Mesenchymal stem cell (in vitro differentiated cells and primary cell): ENCODE results near the gene FAM151B.

Experiments used
- DNase-seq: peaks from one replicate; pipeline ENCODE4 v3.0.0-alpha.2; 2013
- H2AFZ ChIP-seq: one replicate; pipeline ENCODE4 v1.6.1; 2013; ENCODE audit warnings: low read depth, mild to moderate bottlenecking, control low read depth, inconsistent platforms, low read length, moderate library complexity
- H2AK5ac ChIP-seq: 2 replicates; pipeline ENCODE4 v1.6.1; 2013; ENCODE audit warnings: low read length, moderate library complexity, mild to moderate bottlenecking, inconsistent platforms; ENCODE audit not compliant: severe bottlenecking
- H2BK120ac ChIP-seq: one replicate; pipeline ENCODE4 v1.6.1; 2013; ENCODE audit warnings: low read depth, mild to moderate bottlenecking, inconsistent platforms, low read length, moderate library complexity
- H2BK12ac ChIP-seq, 2 experiments: one replicate each; pipeline ENCODE4 v1.6.1; 2013; ENCODE audit warnings: inconsistent platforms in 2 of 2, low read length in 2 of 2, mild to moderate bottlenecking in 2 of 2, moderate library complexity in 2 of 2, control low read depth in 1 of 2
- H2BK15ac ChIP-seq: one replicate; pipeline ENCODE4 v1.6.1; 2013; ENCODE audit warnings: mild to moderate bottlenecking, low read depth, inconsistent platforms; ENCODE audit not compliant: poor library complexity, severe bottlenecking
- H2BK5ac ChIP-seq: 2 replicates; pipeline ENCODE4 v1.6.1; 2013; ENCODE audit warnings: low read depth, mild to moderate bottlenecking, low read length, control low read depth, inconsistent platforms; ENCODE audit not compliant: poor library complexity, severe bottlenecking
- H3K14ac ChIP-seq, 2 experiments: one replicate each; pipeline ENCODE4 v1.6.1; 2013; ENCODE audit warnings: inconsistent platforms in 2 of 2, low read length in 2 of 2, control low read depth in 1 of 2, mild to moderate bottlenecking in 1 of 2, moderate library complexity in 1 of 2
- H3K18ac ChIP-seq, 2 experiments: one replicate each; pipeline ENCODE4 v1.6.1; 2013; ENCODE audit warnings: inconsistent platforms in 2 of 2, low read length in 2 of 2, control low read depth in 1 of 2, low read depth in 1 of 2, mild to moderate bottlenecking in 1 of 2
- H3K23ac ChIP-seq, 2 experiments: one replicate each; pipeline ENCODE4 v1.6.1; 2013; ENCODE audit warnings: inconsistent platforms in 2 of 2, low read length in 2 of 2, mild to moderate bottlenecking in 2 of 2, moderate library complexity in 2 of 2, control low read depth in 1 of 2
- H3K27ac ChIP-seq: 2 replicates; pipeline ENCODE4 v1.5.1; 2013; ENCODE audit warnings: mild to moderate bottlenecking, moderate library complexity, low read length, control low read depth, inconsistent platforms; ENCODE audit not compliant: poor library complexity, severe bottlenecking
- H3K27me3 ChIP-seq, 2 experiments: 2 replicates each; pipeline versions ENCODE4 v1.6.1 to v1.7.0; 2013; ENCODE audit warnings: low read length in 2 of 2, mild to moderate bottlenecking in 2 of 2, moderate library complexity in 2 of 2, control low read depth in 1 of 2, inconsistent platforms in 1 of 2; ENCODE audit not compliant: control insufficient read depth in 1 of 2, insufficient read depth in 1 of 2
- H3K36me3 ChIP-seq, 2 experiments: 2 replicates each; pipeline versions ENCODE4 v1.6.1 to v1.7.0; 2013; ENCODE audit warnings: low read length in 2 of 2, control low read depth in 1 of 2, inconsistent platforms in 1 of 2, low read depth in 1 of 2, mild to moderate bottlenecking in 1 of 2; ENCODE audit not compliant: insufficient read depth in 2 of 2, control insufficient read depth in 1 of 2
- H3K4ac ChIP-seq, 2 experiments: one replicate each; pipeline ENCODE4 v1.6.1; 2013; ENCODE audit warnings: inconsistent platforms in 2 of 2, low read length in 2 of 2, mild to moderate bottlenecking in 2 of 2, moderate library complexity in 2 of 2, control low read depth in 1 of 2, low read depth in 1 of 2
- H3K4me1 ChIP-seq: 2 replicates; pipeline ENCODE4 v1.6.1; 2013; ENCODE audit warnings: low read depth, low read length, control low read depth; ENCODE audit not compliant: control insufficient read depth, insufficient read depth
- H3K4me2 ChIP-seq: 2 replicates; pipeline ENCODE4 v1.6.1; 2013; ENCODE audit warnings: low read length, mild to moderate bottlenecking, inconsistent platforms; ENCODE audit not compliant: poor library complexity, severe bottlenecking
- H3K4me3 ChIP-seq, 2 experiments: 2 replicates each; pipeline versions ENCODE4 v1.5.1 to v1.7.0; 2013; ENCODE audit warnings: low read length in 2 of 2, mild to moderate bottlenecking in 2 of 2, control low read depth in 1 of 2, low read depth in 1 of 2; ENCODE audit not compliant: insufficient read depth in 1 of 2
- H3K79me1 ChIP-seq: replicated peaks from 2 replicates; pipeline ENCODE4 v1.6.1; 2013; ENCODE audit warnings: mild to moderate bottlenecking, control low read depth, low read length, inconsistent platforms; ENCODE audit not compliant: poor library complexity, severe bottlenecking
- H3K9ac ChIP-seq: 2 replicates; pipeline ENCODE4 v1.7.0; 2013; ENCODE audit warnings: mild to moderate bottlenecking, low read length, moderate library complexity
- H3K9me3 ChIP-seq: 2 replicates; pipeline ENCODE4 v1.7.0; 2013; ENCODE audit warnings: mild to moderate bottlenecking, low read length; ENCODE audit not compliant: control insufficient read depth
- H4K8ac ChIP-seq: one replicate; pipeline ENCODE4 v1.6.1; 2013; ENCODE audit warnings: inconsistent platforms, mild to moderate bottlenecking, low read length, moderate library complexity
- H4K91ac ChIP-seq: one replicate; pipeline ENCODE4 v1.6.1; 2013; ENCODE audit warnings: mild to moderate bottlenecking, low read length, inconsistent platforms
- WGBS: methylation state at CpG from one replicate; pipeline ENCODE4 v1.1.7; 2013; ENCODE audit warnings: mixed read lengths; 5-methylcytosine and 5-hydroxymethylcytosine counted together

FAM151B gene

DNA sequence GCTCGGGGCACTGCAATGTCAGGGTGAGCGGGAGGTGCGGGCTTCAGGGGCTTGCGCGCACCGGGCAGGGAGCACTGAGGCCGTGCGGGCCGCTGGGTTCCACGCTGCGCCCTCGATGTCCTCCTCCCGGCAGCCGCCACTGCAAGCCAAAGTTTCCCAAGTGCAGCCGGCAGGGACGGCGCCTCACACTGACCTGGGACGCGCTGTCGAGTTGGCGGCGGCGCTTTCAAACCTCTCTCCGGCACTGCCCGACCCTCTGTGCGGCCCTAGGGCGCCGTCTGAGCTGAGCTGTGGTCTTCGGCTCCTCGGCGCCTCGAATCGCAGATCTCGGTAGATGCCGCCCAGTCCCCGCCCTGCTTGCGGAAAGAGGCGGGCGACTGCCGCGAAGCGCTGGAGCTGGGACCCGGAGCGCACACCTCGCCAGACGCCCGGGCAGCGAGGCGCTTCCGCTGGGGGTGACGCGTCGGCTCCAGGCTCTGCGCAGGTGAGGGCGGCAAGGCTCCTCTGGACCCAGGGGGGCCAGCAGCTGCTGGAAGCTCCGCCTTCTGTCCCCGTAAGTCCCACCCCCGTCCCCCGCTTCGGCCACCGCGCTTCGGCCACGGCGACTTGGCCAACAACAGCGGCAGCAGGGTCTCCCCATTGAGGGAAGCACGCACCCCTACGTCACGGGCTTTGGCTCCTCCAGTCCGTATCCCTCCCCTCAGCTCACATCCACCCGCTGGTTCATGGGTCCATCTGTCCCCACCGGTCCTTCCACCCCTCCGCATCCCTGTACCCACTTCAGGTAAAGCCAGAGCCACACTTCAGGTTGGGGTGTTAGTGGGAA, 82.3 kb downstream of the FAM151B start, which contains the start of gene ANKRD34B:
TSS of gene ANKRD34B (minus strand) at position 320 of the 826 bp plus-strand sequence. CDS start 10,261 bp downstream, outside the sequence.
- Histone ChIP-seq H2BK5ac (no peak within 1 kb of the TSS), H4K8ac (no peak within 1 kb of the TSS), H2BK120ac (no peak within 1 kb of the TSS), H3K27me3 (peaks cover 53 to 95% of the 10 kb centered on the region in 2 experiments), H3K4ac (no peak within 1 kb of the TSS), H3K9ac (no peak within 1 kb of the TSS), H3K4me1 (peaks cover 18% of the 10 kb centered on the region), H3K27ac (no peak within 1 kb of the TSS), H3K14ac (peak within 1 kb of the TSS in 1 of 2 experiments; percentile 95), H3K23ac (peak within 1 kb of the TSS in 1 of 2 experiments; percentile 84), H3K9me3 (no peaks in the 10 kb centered on the region), H3K4me3 (peak within 1 kb of the TSS; percentile 48 to 63), H2AK5ac (no peak within 1 kb of the TSS), H2BK15ac (no peak within 1 kb of the TSS), H3K79me1 (no peaks in the 10 kb centered on the region), H2BK12ac (peak within 1 kb of the TSS in 1 of 2 experiments; percentile 34), H3K18ac (no peak within 1 kb of the TSS), H3K36me3 (no peaks in the 10 kb centered on the region), H2AFZ (peak within 1 kb of the TSS; percentile 56), H4K91ac (no peak within 1 kb of the TSS), H3K4me2 (peak within 1 kb of the TSS; percentile 85)
- DNase-seq: peak; percentile 28
- 2% methylated on average over 61 of the region's 73 CpGs for WGBS

GRCh38 chr5:80573062-80573461, 85.2 kb downstream of the FAM151B start:
- peaks cover 18% of the 10 kb centered on the region for H3K4me1 ChIP-seq
- H4K91ac ChIP-seq: no peak overlapping the region
- H3K4me3 ChIP-seq: no peak overlapping the region
- no peak overlapping the region for H2AFZ ChIP-seq
- peaks cover 48 to 89% of the 10 kb centered on the region in 2 experiments for H3K27me3 ChIP-seq
- no peak overlapping the region for H4K8ac ChIP-seq
- H2BK12ac ChIP-seq: no peak overlapping the region
- H3K9me3 ChIP-seq: peaks cover 2% of the 10 kb centered on the region
- H3K14ac ChIP-seq: no peak overlapping the region
- no peak overlapping the region for H3K23ac ChIP-seq
- no peaks in the 10 kb centered on the region for H3K36me3 ChIP-seq
- H2BK15ac ChIP-seq: no peak overlapping the region
- H3K18ac ChIP-seq: no peak overlapping the region
- H2BK120ac ChIP-seq: no peak overlapping the region
- 54% methylated on average over 3 of the region's 3 CpGs for WGBS
- H3K4me2 ChIP-seq: no peak overlapping the region
- no peak overlapping the region for H2AK5ac ChIP-seq
- no peaks in the 10 kb centered on the region for H3K79me1 ChIP-seq
- no peak overlapping the region for H3K27ac ChIP-seq
- H3K9ac ChIP-seq: no peak overlapping the region
- H3K4ac ChIP-seq: no peak overlapping the region
- H2BK5ac ChIP-seq: no peak overlapping the region
- no peak for DNase-seq

DNA sequence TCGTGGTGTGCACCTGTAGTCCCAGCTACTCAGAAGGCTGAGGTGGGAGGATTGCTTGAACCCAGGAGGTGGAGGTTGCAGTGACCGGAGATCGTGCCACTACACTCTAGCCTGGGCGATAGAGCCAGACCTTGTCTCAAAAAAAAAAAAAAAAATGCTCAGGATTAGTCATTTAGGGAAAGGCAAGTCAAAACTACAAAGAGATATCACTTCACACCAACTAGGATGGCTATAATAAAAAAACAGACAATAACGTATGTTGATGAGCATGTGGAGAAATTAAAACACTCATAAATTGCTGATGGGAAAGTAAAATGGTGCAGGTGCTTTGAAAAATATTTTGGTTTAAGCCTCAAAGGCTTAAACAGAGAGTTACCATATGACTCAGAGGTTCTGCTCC, 88.5 kb downstream of the FAM151B start:
- H4K8ac ChIP-seq: no peak overlapping the region
- no peaks in the 10 kb centered on the region for H3K36me3 ChIP-seq
- H3K27me3 ChIP-seq: peaks cover 18 to 55% of the 10 kb centered on the region in 2 experiments
- no peak overlapping the region for H3K4ac ChIP-seq
- H2BK12ac ChIP-seq: no peak overlapping the region
- H3K79me1 ChIP-seq: no peaks in the 10 kb centered on the region
- H3K23ac ChIP-seq: no peak overlapping the region
- H2BK120ac ChIP-seq: no peak overlapping the region
- no peak overlapping the region for H3K18ac ChIP-seq
- no peak overlapping the region for H2BK5ac ChIP-seq
- H3K4me3 ChIP-seq: no peak overlapping the region
- 96% methylated on average over 3 of the region's 5 CpGs for WGBS
- H2AFZ ChIP-seq: no peak overlapping the region
- no peaks in the 10 kb centered on the region for H3K4me1 ChIP-seq
- H4K91ac ChIP-seq: no peak overlapping the region
- no peak overlapping the region for H3K9ac ChIP-seq
- no peak overlapping the region for H2BK15ac ChIP-seq
- no peak overlapping the region for H2AK5ac ChIP-seq
- H3K9me3 ChIP-seq: peaks cover 2% of the 10 kb centered on the region
- no peak for DNase-seq
- no peak overlapping the region for H3K4me2 ChIP-seq
- H3K14ac ChIP-seq: no peak overlapping the region
- no peak overlapping the region for H3K27ac ChIP-seq

DNA sequence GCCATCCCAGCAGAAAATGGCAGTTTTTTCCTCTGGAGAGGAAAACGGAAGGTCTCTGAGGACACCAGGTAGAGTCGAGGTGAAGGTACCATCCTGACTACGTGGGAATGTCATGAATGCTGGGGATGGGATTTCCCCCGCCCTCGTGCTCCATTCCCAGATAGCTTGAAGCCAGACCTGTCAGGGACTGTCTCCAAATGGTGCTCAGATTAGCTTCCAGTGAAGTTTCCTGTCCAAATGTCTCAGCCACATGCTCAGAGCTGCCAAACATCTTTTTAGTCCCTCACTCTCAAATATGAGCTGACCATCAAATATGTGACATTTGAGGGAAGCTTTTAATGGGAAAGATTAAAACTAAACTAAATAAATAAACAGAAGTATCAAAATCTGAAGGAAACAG, 89.8 kb downstream of the FAM151B start:
- H3K4ac ChIP-seq: no peak overlapping the region
- no peak overlapping the region for H2BK5ac ChIP-seq
- H2AFZ ChIP-seq: no peak overlapping the region
- H2BK12ac ChIP-seq: no peak overlapping the region
- no peak overlapping the region for H3K14ac ChIP-seq
- H3K27me3 ChIP-seq: peaks cover 10 to 42% of the 10 kb centered on the region in 2 experiments
- peaks cover 2% of the 10 kb centered on the region for H3K9me3 ChIP-seq
- H3K9ac ChIP-seq: no peak overlapping the region
- no peaks in the 10 kb centered on the region for H3K36me3 ChIP-seq
- H2BK15ac ChIP-seq: no peak overlapping the region
- no peak overlapping the region for H3K4me3 ChIP-seq
- no peak overlapping the region for H4K91ac ChIP-seq
- H3K18ac ChIP-seq: no peak overlapping the region
- no peaks in the 10 kb centered on the region for H3K4me1 ChIP-seq
- 50% methylated on average over 5 of the region's 5 CpGs for WGBS
- no peak overlapping the region for H2AK5ac ChIP-seq
- H3K23ac ChIP-seq: no peak overlapping the region
- no peak for DNase-seq
- no peaks in the 10 kb centered on the region for H3K79me1 ChIP-seq
- no peak overlapping the region for H3K27ac ChIP-seq
- H3K4me2 ChIP-seq: no peak overlapping the region
- no peak overlapping the region for H2BK120ac ChIP-seq
- no peak overlapping the region for H4K8ac ChIP-seq
